Measurements from ENCODE around the gene FUT7. TPM values are rescaled to one million over a fixed set of nuclear protein-coding genes. Genes with fewer than 3 reads are reported as not detected.

Gene FUT7
- total RNA-seq, 6 donors from 2014 or later = 0.94 to 2.3 (median 2.0) TPM; not detected in 1

DNA sequence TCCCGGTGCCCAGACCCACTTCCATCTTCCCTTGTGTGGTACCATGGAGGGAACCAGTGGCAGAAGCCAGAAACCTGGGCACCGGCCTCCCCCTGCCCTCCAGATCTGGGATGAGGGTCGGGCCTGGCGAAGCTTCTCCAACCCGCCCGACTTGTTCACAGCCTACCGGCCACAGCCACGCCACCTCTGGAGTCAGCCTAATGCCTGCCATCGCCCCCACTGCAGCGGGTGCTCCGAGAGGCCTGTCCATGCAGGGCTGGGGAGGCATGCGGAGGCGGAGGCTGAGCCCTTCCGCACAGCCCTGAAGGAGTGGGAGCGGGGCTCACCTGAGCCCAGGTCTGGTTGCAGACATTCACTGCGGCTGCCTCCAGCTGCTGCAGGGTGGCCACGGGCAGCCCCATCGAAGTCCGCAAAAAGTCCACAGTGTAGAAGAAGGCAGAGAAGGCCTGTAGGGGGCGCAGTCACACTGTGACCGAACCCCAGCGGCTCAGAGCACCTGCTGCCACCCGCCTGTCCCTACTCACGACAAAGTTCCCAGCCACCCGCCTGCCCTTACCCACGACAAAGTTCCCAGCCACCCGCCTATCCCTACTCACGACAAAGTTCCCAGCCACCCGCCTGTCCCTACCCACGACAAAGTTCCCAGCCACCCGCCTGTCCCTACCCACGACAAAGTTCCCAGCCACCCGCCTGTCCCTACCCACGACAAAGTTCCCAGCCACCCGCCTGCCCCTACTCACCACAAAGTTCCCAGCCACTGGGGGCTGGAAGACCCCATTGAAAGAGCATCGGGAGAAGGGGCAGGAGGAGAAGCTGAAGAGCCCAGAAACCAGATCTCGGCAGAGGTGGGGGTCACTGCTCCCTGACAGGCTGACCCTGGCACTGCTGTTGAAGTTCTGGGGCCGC is 17.9 kb upstream of the FUT7 start:
- 43% methylated on average over 23 to 37 of the region's 38 CpGs for WGBS, 2 donors
- peaks cover 27 to 47% (median 36%) of the 10 kb centered on the region in 4 donors for H3K4me1 ChIP-seq
- ATAC-seq (ENCODE audit: low FRiP score in 2 of 2) = peak in 1 of 2 donors; percentile 23

DNA sequence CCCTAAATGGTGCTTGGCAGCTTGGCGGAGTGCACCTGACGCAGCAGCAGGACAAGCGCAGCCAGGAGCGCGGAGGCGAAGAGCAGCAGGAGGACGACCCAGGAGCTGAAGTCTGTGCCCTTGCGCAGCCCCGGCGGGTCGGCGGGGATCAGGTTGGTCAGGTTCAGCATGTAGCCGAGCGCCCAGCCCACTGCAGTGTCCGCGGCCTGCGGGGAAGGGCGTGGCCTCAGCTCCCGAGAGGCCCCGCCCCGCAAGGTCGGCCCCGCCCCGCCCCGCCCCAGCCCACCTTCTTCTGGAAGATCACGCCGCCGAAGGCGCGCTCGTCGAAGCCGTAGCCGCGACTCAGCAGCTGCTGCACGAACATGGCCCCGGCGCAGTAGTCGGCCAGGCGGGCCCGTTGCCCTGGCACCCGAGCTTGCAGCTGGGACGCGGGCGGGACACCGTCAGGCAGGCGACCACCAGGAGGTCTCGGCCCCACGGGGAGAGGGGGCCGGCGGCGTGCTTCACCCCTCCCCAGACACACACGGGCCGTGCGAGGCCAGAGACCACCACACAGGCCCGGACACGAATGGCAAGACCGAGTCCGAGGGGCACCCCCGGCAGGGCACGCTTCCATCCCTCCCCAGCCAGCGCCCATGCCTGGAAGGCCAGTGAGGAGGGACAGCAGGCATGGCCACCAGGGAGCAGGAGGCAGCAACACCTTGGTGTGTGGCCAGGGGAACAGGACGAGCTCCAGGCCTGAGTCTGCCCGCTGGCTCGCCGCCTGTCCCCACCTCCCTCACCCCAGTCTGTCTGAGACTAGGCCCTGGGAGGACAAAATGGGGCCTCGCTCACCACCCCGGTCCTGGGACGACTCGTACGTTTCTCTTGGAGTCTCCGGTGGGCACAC is 17.0 kb upstream of the FUT7 start:
- DNase-seq (peak in 1 of 2 donors; percentile 84), ATAC-seq (ENCODE audit: low FRiP score in 2 of 2) (no peak)

More for the DNA sequence above, 17.9 kb upstream of the FUT7 start:
- Histone ChIP-seq H3K4me3 (no peak overlapping the region), H3K27ac (no peak overlapping the region), H3K9me3 (no peaks in the 10 kb centered on the region), H3K27me3 (peaks cover 0 to 61% (median 28%) of the 10 kb centered on the region in 4 donors), H3K36me3 (no peaks in the 10 kb centered on the region)
- TF ChIP-seq EP300 (IDR thresholded peaks at IDR 0.05) = no peak
- no peak for TF ChIP-seq POLR2AphosphoS5 (IDR thresholded peaks at IDR 0.05)
- TF ChIP-seq, protein P1, sequence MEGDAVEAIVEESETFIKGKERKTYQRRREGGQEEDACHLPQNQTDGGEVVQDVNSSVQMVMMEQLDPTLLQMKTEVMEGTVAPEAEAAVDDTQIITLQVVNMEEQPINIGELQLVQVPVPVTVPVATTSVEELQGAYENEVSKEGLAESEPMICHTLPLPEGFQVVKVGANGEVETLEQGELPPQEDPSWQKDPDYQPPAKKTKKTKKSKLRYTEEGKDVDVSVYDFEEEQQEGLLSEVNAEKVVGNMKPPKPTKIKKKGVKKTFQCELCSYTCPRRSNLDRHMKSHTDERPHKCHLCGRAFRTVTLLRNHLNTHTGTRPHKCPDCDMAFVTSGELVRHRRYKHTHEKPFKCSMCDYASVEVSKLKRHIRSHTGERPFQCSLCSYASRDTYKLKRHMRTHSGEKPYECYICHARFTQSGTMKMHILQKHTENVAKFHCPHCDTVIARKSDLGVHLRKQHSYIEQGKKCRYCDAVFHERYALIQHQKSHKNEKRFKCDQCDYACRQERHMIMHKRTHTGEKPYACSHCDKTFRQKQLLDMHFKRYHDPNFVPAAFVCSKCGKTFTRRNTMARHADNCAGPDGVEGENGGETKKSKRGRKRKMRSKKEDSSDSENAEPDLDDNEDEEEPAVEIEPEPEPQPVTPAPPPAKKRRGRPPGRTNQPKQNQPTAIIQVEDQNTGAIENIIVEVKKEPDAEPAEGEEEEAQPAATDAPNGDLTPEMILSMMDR (IDR thresholded peaks at IDR 0.05) = peak in 5 of 6 experiments; percentile 24 to 64 (median 57)
- peak; percentile 56 to 68 for DNase-seq

DNA sequence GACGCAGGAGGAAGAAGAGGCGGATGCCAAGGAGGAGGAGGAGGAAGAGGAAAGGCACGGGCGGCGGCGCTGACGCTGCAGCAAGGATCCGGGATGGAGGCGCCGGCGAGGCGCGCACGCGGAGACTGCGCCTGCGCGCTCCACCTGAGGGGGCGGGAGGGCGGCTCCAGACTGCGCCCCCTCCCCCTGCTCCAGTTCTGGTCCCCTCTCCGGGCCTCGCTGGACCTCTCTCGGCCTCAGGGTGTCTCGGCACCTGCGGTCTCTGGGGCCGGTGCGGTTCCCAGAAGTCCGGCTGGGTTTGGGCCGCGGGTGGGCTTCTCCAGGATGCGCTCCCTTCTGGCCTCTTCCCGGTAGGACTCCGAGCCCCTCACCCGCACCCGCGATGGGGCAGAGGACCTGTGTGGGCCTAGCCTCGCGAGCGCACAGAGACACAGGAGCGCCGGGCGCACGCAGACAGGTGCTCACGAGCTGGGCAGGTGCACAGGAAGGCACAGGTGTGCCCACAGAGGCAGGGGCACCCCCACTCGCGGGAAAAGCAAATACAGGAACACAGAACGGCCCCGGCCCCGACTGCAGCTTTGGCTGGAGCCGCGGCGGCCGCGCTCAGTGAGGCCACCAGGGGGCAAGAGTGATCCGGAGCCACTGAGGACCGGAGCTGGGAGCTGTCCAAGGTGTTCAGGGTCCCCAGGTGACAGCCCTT is 14.3 kb upstream of the FUT7 start, which contains the start of gene NPDC1:
TSS of gene NPDC1 (minus strand) at position 90 of the 700 bp plus-strand sequence. CDS start 188 bp downstream, outside the sequence.
- Histone ChIP-seq H3K36me3 (no peaks in the 10 kb centered on the region), H3K27me3 (peaks cover 0 to 49% (median 16%) of the 10 kb centered on the region in 4 donors), H3K9me3 (no peaks in the 10 kb centered on the region), H3K4me3 (peak within 1 kb of the TSS; percentile 55 to 82 (median 64)), H3K4me1 (peaks cover 30 to 53% (median 37%) of the 10 kb centered on the region in 4 donors), H3K27ac (peak within 1 kb of the TSS; percentile 50 to 81 (median 76))
- ATAC-seq (ENCODE audit: low FRiP score in 2 of 2) = peak; percentile 59 to 85
- DNase-seq = peak; percentile 76 to 96
- TF ChIP-seq EP300 (IDR thresholded peaks at IDR 0.05) (no peak), POLR2AphosphoS5 (IDR thresholded peaks at IDR 0.05) (no peak), POLR2A (IDR thresholded peaks at IDR 0.05) (no peak)
- TF ChIP-seq, protein P1 (IDR thresholded peaks at IDR 0.05) = peak; percentile 69 to 91 (median 90)
- 0 to 3% methylated on average over 12 to 43 of the region's 57 CpGs for WGBS, 2 donors

More for the DNA sequence above, 17.0 kb upstream of the FUT7 start:
- Histone ChIP-seq H3K4me3 (no peak overlapping the region), H3K27ac (no peak overlapping the region), H3K9me3 (no peaks in the 10 kb centered on the region), H3K36me3 (no peaks in the 10 kb centered on the region), H3K27me3 (peaks cover 0 to 65% (median 28%) of the 10 kb centered on the region in 4 donors), H3K4me1 (peaks cover 30 to 47% (median 34%) of the 10 kb centered on the region in 4 donors)
- TF ChIP-seq POLR2A (IDR thresholded peaks at IDR 0.05) (no peak), POLR2AphosphoS5 (IDR thresholded peaks at IDR 0.05) (no peak), EP300 (IDR thresholded peaks at IDR 0.05) (no peak)
- TF ChIP-seq, protein P1 (IDR thresholded peaks at IDR 0.05) = no peak
- WGBS, 2 donors = 52 to 59% methylated on average over 10 to 30 of the region's 72 CpGs
